HUES64 (cell line): ENCODE results near the gene SKIDA1.

Source experiments
- H3K27ac ChIP-seq: 2 replicates; pipeline ENCODE4 v1.7.0; 2013; ENCODE audit warnings: low read depth, low read length, inconsistent platforms
- H3K27me3 ChIP-seq: 2 replicates; pipeline ENCODE4 v1.6.1; 2013; ENCODE audit warnings: mild to moderate bottlenecking, low read length; ENCODE audit not compliant: insufficient read depth
- H3K36me3 ChIP-seq: 2 replicates; pipeline ENCODE4 v1.6.1; 2013; ENCODE audit warnings: mild to moderate bottlenecking, low read length; ENCODE audit not compliant: insufficient read depth
- H3K4me1 ChIP-seq: 2 replicates; pipeline ENCODE4 v1.6.1; 2013; ENCODE audit warnings: mild to moderate bottlenecking, low read length, moderate library complexity; ENCODE audit not compliant: insufficient read depth
- H3K4me3 ChIP-seq: 2 replicates; pipeline ENCODE4 v1.5.1; 2013; ENCODE audit warnings: mild to moderate bottlenecking, low read length, moderate library complexity
- H3K9ac ChIP-seq: 2 replicates; pipeline ENCODE4 v1.6.1; 2013; ENCODE audit warnings: mild to moderate bottlenecking, low read depth, low read length
- H3K9me3 ChIP-seq: 2 replicates; pipeline ENCODE4 v1.6.1; 2013; ENCODE audit warnings: low read depth, low read length; ENCODE audit not compliant: insufficient read depth
- WGBS: fragments of 150-250, 120-280 bp; methylation state at CpG from one replicate; pipeline ENCODE4 v1.1.7; 2013; ENCODE audit warnings: missing lambda C conversion rate; 5-methylcytosine and 5-hydroxymethylcytosine counted together

SKIDA1 gene

DNA sequence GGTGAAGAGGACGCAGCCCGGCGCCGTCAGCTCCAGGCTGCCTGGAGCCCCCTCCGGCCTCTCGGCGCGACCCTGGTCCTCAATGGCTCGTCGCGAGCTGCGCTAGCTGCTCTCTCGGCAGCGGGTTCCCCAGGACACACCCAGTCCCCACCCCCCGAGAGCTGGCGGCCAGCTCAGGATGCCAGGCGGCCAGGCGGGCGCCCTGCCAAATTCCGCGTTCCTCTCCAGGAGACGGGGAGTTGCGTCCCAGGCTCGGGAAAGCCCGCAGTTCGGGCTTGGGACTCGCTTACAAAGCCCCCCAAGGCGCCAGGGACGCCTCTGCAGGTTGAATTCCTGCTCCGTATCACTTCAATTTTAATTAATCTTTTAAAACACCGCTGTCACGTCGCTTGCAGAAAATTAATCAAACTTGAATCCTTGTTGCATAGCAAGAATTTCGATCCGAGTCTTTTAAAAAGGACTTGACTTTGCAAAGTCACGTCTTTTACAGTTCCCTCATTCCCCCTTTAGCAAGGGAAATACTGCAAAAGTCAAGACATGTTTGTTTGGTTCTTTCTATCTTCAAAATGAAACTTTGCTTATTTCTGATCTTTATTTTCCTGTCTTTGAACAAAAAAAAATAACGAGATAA, 28.2 kb downstream of the SKIDA1 start:
- Histone ChIP-seq H3K27ac (peak overlapping the region; percentile 99), H3K4me3 (peak overlapping the region; percentile 95), H3K9me3 (no peaks in the 10 kb centered on the region), H3K27me3 (peaks cover 26% of the 10 kb centered on the region), H3K9ac (peak overlapping the region; percentile 95), H3K36me3 (peaks cover 4% of the 10 kb centered on the region; the same call in 1 of the 2 replicates), H3K4me1 (peaks cover 54% of the 10 kb centered on the region)
- WGBS = under 1% methylated on average over 36 of the region's 37 CpGs

- Histone ChIP-seq H3K9ac (peak overlapping the region; percentile 95), H3K9me3 (no peaks in the 10 kb centered on the region), H3K4me3 (peak overlapping the region; percentile 95), H3K36me3 (peaks cover 4% of the 10 kb centered on the region; the same call in 1 of the 2 replicates), H3K4me1 (peaks cover 47% of the 10 kb centered on the region), H3K27ac (peak overlapping the region; percentile 99), H3K27me3 (peaks cover 26% of the 10 kb centered on the region)
- under 1% methylated on average over 69 of the region's 72 CpGs for WGBS
Observed at GRCh38 chr10:21496343-21497176, 28.9 kb downstream of the SKIDA1 start.

DNA sequence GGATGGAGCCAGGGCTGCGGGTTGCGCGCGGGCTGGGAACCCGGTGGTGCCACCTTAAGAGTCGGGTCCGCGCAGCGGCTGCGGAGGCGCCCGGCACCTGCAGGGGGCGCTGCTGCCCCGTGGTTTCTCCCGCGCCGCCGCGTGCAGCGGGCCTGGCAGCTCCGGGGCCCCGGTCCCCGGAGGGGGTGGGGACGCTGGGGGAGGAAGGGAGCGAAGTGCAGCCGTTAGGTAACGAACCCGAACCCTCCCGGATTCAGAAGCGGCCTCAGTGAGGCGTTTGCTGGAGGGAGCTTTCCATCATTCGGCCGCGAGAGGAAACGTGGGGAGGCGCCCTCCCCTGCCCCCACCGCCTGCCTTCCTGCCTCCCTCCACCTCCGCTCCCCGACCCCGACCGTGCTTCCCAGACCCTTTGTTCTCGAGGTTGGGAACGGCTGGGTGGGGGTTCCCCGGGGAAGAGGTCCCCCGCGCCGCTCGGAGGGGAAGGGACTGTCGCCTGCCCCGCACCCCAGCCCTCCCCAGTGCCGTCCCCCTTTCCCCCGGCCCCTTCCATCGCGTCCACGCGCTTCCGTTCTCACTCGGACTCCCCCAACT, 29.6 kb downstream of the SKIDA1 start:
- Histone ChIP-seq H3K4me3 (peak overlapping the region; percentile 95), H3K4me1 (peaks cover 40% of the 10 kb centered on the region), H3K27ac (peak overlapping the region; percentile 99), H3K9ac (peak overlapping the region; percentile 95), H3K27me3 (peaks cover 26% of the 10 kb centered on the region), H3K36me3 (peaks cover 4% of the 10 kb centered on the region; the same call in 1 of the 2 replicates), H3K9me3 (no peaks in the 10 kb centered on the region)
- WGBS = under 1% methylated on average over 56 of the region's 58 CpGs

DNA sequence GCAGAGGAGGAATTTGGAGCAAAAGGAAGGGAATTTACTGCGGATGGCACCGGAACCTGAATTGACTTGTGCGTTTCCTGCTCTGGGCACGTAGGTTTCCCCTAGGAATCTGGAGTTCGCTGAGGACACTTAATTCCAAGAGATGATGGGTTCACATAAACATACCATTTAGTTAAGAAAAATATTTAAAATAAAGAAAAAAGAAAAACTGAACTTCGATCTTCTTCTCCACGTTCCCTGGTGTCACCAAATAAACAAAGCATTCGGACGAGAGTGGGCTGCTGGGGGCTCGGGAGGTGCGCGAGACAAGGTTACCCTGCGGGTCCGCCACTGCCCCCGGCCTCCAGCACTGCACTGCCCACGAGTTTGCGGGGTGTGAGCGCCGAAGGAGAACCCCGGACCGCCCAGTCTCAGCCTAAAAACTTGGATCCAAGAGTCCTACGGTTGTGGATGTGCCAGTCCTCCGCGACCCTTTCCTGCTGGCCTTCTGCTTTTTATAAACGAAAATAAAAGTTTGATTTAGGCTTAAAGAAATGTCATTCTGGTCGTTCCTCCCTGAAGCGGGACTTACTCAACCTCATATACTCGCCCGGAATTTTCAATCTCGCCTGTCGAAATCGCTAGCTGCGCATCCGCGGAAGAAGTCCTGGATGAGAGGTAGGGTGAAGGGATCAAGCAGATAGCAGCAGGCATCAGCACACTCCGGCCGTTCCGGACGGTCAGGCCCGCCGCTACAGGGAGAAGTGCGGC, 30.3 kb downstream of the SKIDA1 start:
- Histone ChIP-seq H3K36me3 (peaks cover 4% of the 10 kb centered on the region; the same call in 1 of the 2 replicates), H3K9me3 (no peaks in the 10 kb centered on the region), H3K4me3 (peak overlapping the region; percentile 95), H3K4me1 (peaks cover 35% of the 10 kb centered on the region), H3K27ac (peak overlapping the region; percentile 99), H3K27me3 (peaks cover 25% of the 10 kb centered on the region), H3K9ac (peak overlapping the region; percentile 86)
- 1% methylated on average over 42 of the region's 42 CpGs for WGBS

DNA sequence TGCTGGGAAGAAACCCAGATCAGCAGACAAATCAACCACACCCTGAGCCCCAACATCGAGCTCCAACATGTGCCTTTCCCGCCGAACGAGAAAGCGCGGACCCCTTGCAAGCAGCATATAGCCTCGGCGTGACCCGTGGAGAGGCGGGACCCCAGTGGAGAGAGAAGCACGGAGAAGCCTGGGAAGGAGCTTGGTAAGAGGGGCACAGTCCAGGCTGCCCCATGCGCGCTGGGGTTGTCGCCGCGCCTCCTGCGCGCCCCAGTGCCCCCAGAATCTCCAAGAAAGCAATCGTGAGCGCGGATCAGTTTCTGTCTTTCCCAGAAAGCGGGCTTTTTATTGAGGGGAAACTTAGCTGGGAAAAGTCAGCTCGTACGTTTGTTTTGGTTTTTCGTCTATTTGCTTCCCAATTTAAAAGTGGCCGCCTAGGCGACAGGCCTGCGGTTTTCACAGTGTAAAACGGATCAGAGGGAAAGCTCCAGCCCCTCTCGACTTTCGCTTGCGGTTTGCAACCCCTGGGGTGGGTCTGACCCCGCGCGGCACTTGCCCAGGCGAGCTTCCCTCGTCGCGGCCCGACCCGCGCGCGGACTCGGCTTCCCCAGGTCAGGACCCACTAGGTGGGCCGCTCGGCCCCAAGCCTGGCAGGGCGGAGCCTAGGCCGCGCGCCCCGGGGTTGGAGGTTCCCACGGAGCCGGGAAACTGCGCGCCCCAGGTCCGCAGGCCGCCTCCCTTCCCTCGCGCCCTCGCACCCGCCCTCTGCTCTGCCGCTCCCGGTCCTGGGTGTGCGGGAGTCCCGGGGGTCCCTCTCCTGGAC, 31.1 kb downstream of the SKIDA1 start:
- peaks cover 17% of the 10 kb centered on the region for H3K27me3 ChIP-seq
- H3K36me3 ChIP-seq = peaks cover 4% of the 10 kb centered on the region; the same call in 1 of the 2 replicates
- H3K4me3 ChIP-seq = peak overlapping the region; percentile 95
- H3K4me1 ChIP-seq = peaks cover 33% of the 10 kb centered on the region
- peak overlapping the region; percentile 70 for H3K27ac ChIP-seq
- H3K9me3 ChIP-seq = no peaks in the 10 kb centered on the region
- WGBS = 25% methylated on average over 66 of the region's 66 CpGs
- H3K9ac ChIP-seq = peak overlapping the region; percentile 86

DNA sequence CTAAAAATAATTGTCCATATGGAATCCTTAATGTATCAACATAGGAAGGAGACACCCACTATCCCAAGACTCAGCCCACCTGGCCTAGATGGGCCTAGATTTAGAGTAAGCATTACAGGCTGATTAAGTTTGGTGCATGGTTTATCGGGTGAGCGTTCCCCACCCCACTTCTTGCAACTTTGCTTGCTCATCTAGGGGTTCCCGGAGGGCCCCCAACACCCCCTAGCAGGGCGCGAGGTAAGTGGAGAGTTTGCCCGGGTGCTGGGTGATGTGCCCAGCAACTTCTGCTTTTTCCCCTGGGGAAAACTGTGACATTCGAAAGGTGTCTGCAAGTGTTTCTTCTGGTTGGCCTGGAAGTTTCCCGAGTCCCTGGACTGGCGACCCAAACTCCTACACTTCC, 31.7 kb downstream of the SKIDA1 start:
- peak overlapping the region; percentile 86; the same call in 1 of the 2 replicates for H3K9ac ChIP-seq
- H3K4me3 ChIP-seq = peak overlapping the region; percentile 95
- 84% methylated on average over 9 of the region's 9 CpGs for WGBS
- peaks cover 11% of the 10 kb centered on the region for H3K27me3 ChIP-seq
- H3K36me3 ChIP-seq = peaks cover 4% of the 10 kb centered on the region; the same call in 1 of the 2 replicates
- no peak overlapping the region; the same call in 1 of the 2 replicates for H3K27ac ChIP-seq
- no peaks in the 10 kb centered on the region for H3K9me3 ChIP-seq
- peaks cover 27% of the 10 kb centered on the region for H3K4me1 ChIP-seq

DNA sequence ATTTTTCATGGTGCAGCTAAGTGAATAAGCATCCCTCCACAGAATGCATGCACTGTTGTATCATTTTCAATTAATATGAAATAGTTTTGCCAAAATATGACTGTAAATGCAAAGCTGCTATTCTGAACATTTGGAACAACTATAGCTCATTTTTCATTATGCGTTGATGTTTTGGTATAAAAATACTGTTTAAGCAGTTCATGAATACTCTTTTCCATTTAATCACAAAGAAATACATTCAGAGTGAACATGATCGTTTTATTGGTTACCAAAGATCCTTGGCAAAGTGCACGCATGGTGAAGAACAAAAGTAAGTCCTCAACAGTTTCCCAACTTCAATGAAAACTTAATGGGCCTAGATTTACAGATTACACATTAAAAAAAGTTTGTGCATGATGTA, 33.1 kb downstream of the SKIDA1 start:
- H3K27ac ChIP-seq = no peak overlapping the region
- peaks cover 7% of the 10 kb centered on the region; the same call in 1 of the 2 replicates for H3K36me3 ChIP-seq
- H3K4me3 ChIP-seq = no peak overlapping the region
- H3K9ac ChIP-seq = no peak overlapping the region
- peaks cover 13% of the 10 kb centered on the region for H3K4me1 ChIP-seq
- H3K27me3 ChIP-seq = no peaks in the 10 kb centered on the region
- H3K9me3 ChIP-seq = no peaks in the 10 kb centered on the region
- 96% methylated on average over 3 of the region's 3 CpGs for WGBS

- Histone ChIP-seq H3K27ac (no peak overlapping the region), H3K4me3 (no peak overlapping the region), H3K36me3 (peaks cover 7% of the 10 kb centered on the region; the same call in 1 of the 2 replicates), H3K9me3 (no peaks in the 10 kb centered on the region), H3K4me1 (peaks cover 13% of the 10 kb centered on the region; the same call in 1 of the 2 replicates), H3K27me3 (no peaks in the 10 kb centered on the region), H3K9ac (no peak overlapping the region)
- 85% methylated on average over 2 of the region's 2 CpGs for WGBS
Observed at GRCh38 chr10:21490711-21491105, 34.8 kb downstream of the SKIDA1 start.

- no peak overlapping the region for H3K4me3 ChIP-seq
- WGBS = no CpG with 5 or more reads among the region's 4 CpGs
- peaks cover 7% of the 10 kb centered on the region; the same call in 1 of the 2 replicates for H3K36me3 ChIP-seq
- no peak overlapping the region for H3K27ac ChIP-seq
- no peak overlapping the region for H3K9ac ChIP-seq
- no peaks in the 10 kb centered on the region for H3K9me3 ChIP-seq
- H3K4me1 ChIP-seq = peaks cover 13% of the 10 kb centered on the region; the same call in 1 of the 2 replicates
- H3K27me3 ChIP-seq = no peaks in the 10 kb centered on the region
Observed at GRCh38 chr10:21490028-21490710, 35.3 kb downstream of the SKIDA1 start.
